HCT116 (cell line): ENCODE results near the gene SHF. TPM values are rescaled to one million over a fixed set of nuclear protein-coding genes. Genes with fewer than 3 reads are reported as not detected.
"Not testable (repeated sequence)": the region's sequence is repeated elsewhere in the genome, so short reads cannot be mapped to it uniquely, and the experiment has no call there.

ENCODE experiments used
- ATAC-seq: fragments of 200-7000 bp; cut with Tn5 transposase; 2 replicates; pipeline ENCODE4 v1.9.1; 2020; ENCODE audit warnings: mild to moderate bottlenecking, moderate library complexity
- BruUV-seq: library from RNA; stranded (reverse); fragments of 400-500 nt; replicated peaks from 2 replicates; lab custom pipeline; 2021; lab: Mats Ljungman, UMichigan
- CTCF ChIA-PET: fragments of 300-600 bp; sonication (Branson Sonifier 250); formaldehyde crosslinking; loops from one replicate; lab custom pipeline; 2021; ENCODE audit warnings: antibody characterized with exemption; lab: Charles Lee
- POLR2A ChIA-PET: fragments of 300-600, 350-600 bp; sonication (Branson Sonifier 250); formaldehyde crosslinking; loops from one replicate; lab custom pipeline; 2021; ENCODE audit warnings: antibody characterized with exemption; lab: Charles Lee
- RAD21 ChIA-PET, 2 experiments: fragments of 300-600 bp; sonication (Branson Sonifier 250); formaldehyde crosslinking; loops; one replicate each; lab custom pipeline; 2023; ENCODE audit warnings: low total read pairs in 2 of 2; ENCODE audit not compliant: uncharacterized antibody in 2 of 2, unreplicated experiment in 2 of 2, low non-redundant PET in 1 of 2; lab: Charles Lee
- DNase-seq: peaks from one replicate; pipeline ENCODE4 v3.0.0-alpha.2; 2010; ENCODE audit warnings: low read depth, low spot score
- H2AFZ ChIP-seq: fragments of 200-600 bp; shearing (Covaris generic), sonication (generic); 2 replicates; pipeline ENCODE4 v1.6.1; 2017; ENCODE audit warnings: low read depth, mixed run types, mixed read lengths, antibody characterized with exemption, low read length; ENCODE audit not compliant: poor library complexity, severe bottlenecking
- H3K27ac ChIP-seq: 2 replicates; pipeline ENCODE4 v1.5.1; 2012; ENCODE audit warnings: low read depth, low read length
- H3K27me3 ChIP-seq: fragments of 200-600 bp; sonication (generic); 2 replicates; pipeline ENCODE4 v1.6.1; 2016; ENCODE audit warnings: mixed run types, low read length, mixed read lengths; ENCODE audit not compliant: insufficient read depth
- H3K36me3 ChIP-seq, 2 experiments: fragments of 200-500 bp in 1 of 2; fragments of 200-600 bp in 1 of 2; sonication (Bioruptor generic) in 1 of 2; sonication (generic) in 1 of 2; 2 replicates each; pipeline versions ENCODE4 v1.5.1 to v1.6.1; 2014 to 2016; ENCODE audit warnings: low read length in 2 of 2, inconsistent platforms in 1 of 2, mixed read lengths in 1 of 2, mixed run types in 1 of 2; ENCODE audit not compliant: insufficient read depth in 2 of 2, control insufficient read depth in 1 of 2
- H3K4me1 ChIP-seq, 2 experiments: fragments of 200-600 bp in 1 of 2; sonication (generic) in 1 of 2; 2 replicates each; pipeline versions ENCODE4 v1.5.1 to v1.6.1; 2012 to 2017; ENCODE audit warnings: low read length in 2 of 2, inconsistent platforms in 1 of 2, mild to moderate bottlenecking in 1 of 2, mixed read lengths in 1 of 2, mixed run types in 1 of 2, moderate library complexity in 1 of 2; ENCODE audit not compliant: insufficient read depth in 2 of 2, control insufficient read depth in 1 of 2
- H3K4me2 ChIP-seq: fragments of 200-600 bp; sonication (generic); 2 replicates; pipeline ENCODE4 v1.6.1; 2017; ENCODE audit warnings: mixed run types, low read length, mixed read lengths
- H3K4me3 ChIP-seq, 2 experiments: fragments of 200-600 bp in 1 of 2; sonication (generic) in 1 of 2; replicated peaks in 1 of 2; 2 replicates each; pipeline ENCODE4 v1.5.1; 2011 to 2016; ENCODE audit warnings: low read length in 2 of 2, control low read depth in 1 of 2, low read depth in 1 of 2, mild to moderate bottlenecking in 1 of 2, mixed read lengths in 1 of 2, mixed run types in 1 of 2
- H3K79me2 ChIP-seq: fragments of 200-600 bp; sonication (generic); 2 replicates; pipeline ENCODE4 v1.6.1; 2017; ENCODE audit warnings: mild to moderate bottlenecking, mixed run types, low read length, moderate library complexity, mixed read lengths; ENCODE audit not compliant: insufficient read depth
- H3K9ac ChIP-seq: fragments of 200-600 bp; sonication (generic); 2 replicates; pipeline ENCODE4 v1.6.1; 2016; ENCODE audit warnings: low read length, mixed read lengths
- H3K9me2 ChIP-seq: fragments of 200-600 bp; sonication (generic), shearing (Covaris generic); 2 replicates; pipeline ENCODE4 v1.6.1; 2017; ENCODE audit warnings: mixed run types, mild to moderate bottlenecking, moderate library complexity; ENCODE audit not compliant: insufficient read depth
- H3K9me3 ChIP-seq, 2 experiments: fragments of 200-500 bp in 1 of 2; fragments of 200-600 bp in 1 of 2; sonication (Bioruptor generic) in 1 of 2; sonication (generic) in 1 of 2; 2 replicates each; pipeline ENCODE4 v1.6.1; 2014 to 2017; ENCODE audit warnings: low read length in 2 of 2, mixed read lengths in 2 of 2, inconsistent platforms in 1 of 2, low read depth in 1 of 2, mild to moderate bottlenecking in 1 of 2, mixed run types in 1 of 2, moderate library complexity in 1 of 2; ENCODE audit not compliant: control insufficient read depth in 1 of 2, insufficient read depth in 1 of 2
- H4K20me1 ChIP-seq: fragments of 200-600 bp; sonication (generic), shearing (Covaris generic); 2 replicates; pipeline ENCODE4 v1.6.1; 2017; ENCODE audit warnings: mixed run types, mild to moderate bottlenecking, moderate library complexity; ENCODE audit not compliant: insufficient read depth
- CBX3 ChIP-seq: IDR thresholded peaks from 2 replicates; pipeline ENCODE4 v1.6.1; 2012; ENCODE audit warnings: low read depth
- CEBPB ChIP-seq: IDR thresholded peaks from 2 replicates; pipeline ENCODE4 v1.6.1; 2012; ENCODE audit warnings: low read depth
- EGR1 ChIP-seq: IDR thresholded peaks from 2 replicates; pipeline ENCODE4 v1.6.1; 2012; ENCODE audit warnings: low read depth
- ELF1 ChIP-seq: IDR thresholded peaks from 2 replicates; pipeline ENCODE4 v1.6.1; 2012; ENCODE audit warnings: low read depth, borderline replicate concordance
- EZH2 ChIP-seq: fragments of 200-600 bp; sonication (generic); IDR thresholded peaks from 2 replicates; pipeline ENCODE4 v1.6.1; 2017; ENCODE audit warnings: antibody characterized with exemption, mixed run types
- FOSL1 ChIP-seq: IDR thresholded peaks from 2 replicates; pipeline ENCODE4 v1.6.1; 2012; ENCODE audit warnings: low read depth
- JUND ChIP-seq: IDR thresholded peaks from 2 replicates; pipeline ENCODE4 v1.6.1; 2012
- POLR2A ChIP-seq: IDR thresholded peaks from 2 replicates; pipeline ENCODE4 v1.7.0; 2011; ENCODE audit warnings: borderline replicate concordance; ENCODE audit not compliant: insufficient read depth, insufficient read length; ENCODE audit errors: extremely low read depth
- RAD21 ChIP-seq: IDR thresholded peaks from 2 replicates; pipeline ENCODE4 v1.6.1; 2012; ENCODE audit warnings: low read depth, mild to moderate bottlenecking
- SIN3A ChIP-seq: IDR thresholded peaks from 2 replicates; pipeline ENCODE4 v1.6.1; 2012; ENCODE audit warnings: low read depth
- SP1 ChIP-seq: IDR thresholded peaks from 2 replicates; pipeline ENCODE4 v1.6.1; 2012; ENCODE audit warnings: low read depth
- SRF ChIP-seq: IDR thresholded peaks from 2 replicates; pipeline ENCODE4 v1.6.1; 2012; ENCODE audit warnings: low read depth
- YY1 ChIP-seq: IDR thresholded peaks from 2 replicates; pipeline ENCODE4 v1.6.1; 2011; ENCODE audit warnings: low read length, low read depth, moderate library complexity, mild to moderate bottlenecking; ENCODE audit not compliant: insufficient replicate concordance; ENCODE audit errors: extremely low read depth
- ZFX ChIP-seq: fragments of 450-650 bp; IDR thresholded peaks from 2 replicates; pipeline ENCODE4 v1.6.1; 2017
- ZNF274 ChIP-seq: fragments of 200-500 bp; sonication (Bioruptor generic); IDR thresholded peaks from 2 replicates; pipeline ENCODE4 v1.6.1; 2014; ENCODE audit warnings: mild to moderate bottlenecking, low read depth, low read length, inconsistent platforms
- intact Hi-C: fragments of 100-400 bp; cut with micrococcal nuclease; formaldehyde crosslinking; loops from 2 replicates; pipeline ENCODE4 v1.10.0; 2022
- total RNA-seq: library from RNA; stranded (reverse); gene quantifications from one replicate; pipeline ENCODE4 v1.2.1, GENCODE V29; 2021; ENCODE audit not compliant: unreplicated experiment
- TF ChIP-seq, protein P1 (sequence below): IDR thresholded peaks from 2 replicates; pipeline ENCODE4 v1.6.1; 2012
- TF ChIP-seq, protein P2 (sequence below): IDR thresholded peaks from 2 replicates; pipeline ENCODE4 v1.6.1; 2012; ENCODE audit warnings: low read depth
- TF ChIP-seq, protein P3 (sequence below), 3 experiments: fragments of 200-600 bp in 1 of 3; sonication (generic) in 1 of 3; IDR thresholded peaks in 2 of 3; conservative IDR thresholded peaks in 1 of 3; 2 replicates each; pipeline ENCODE4 v1.5.1; 2012 to 2017; ENCODE audit warnings: low read depth in 2 of 3, low read length in 2 of 3, antibody characterized with exemption in 1 of 3, borderline replicate concordance in 1 of 3, control low read depth in 1 of 3, mild to moderate bottlenecking in 1 of 3, mixed read lengths in 1 of 3, mixed run types in 1 of 3, moderate library complexity in 1 of 3; ENCODE audit not compliant: insufficient read depth in 1 of 3

SHF gene
- total RNA-seq, 1 experiment from 2014 or later = 2.6 TPM

DNA sequence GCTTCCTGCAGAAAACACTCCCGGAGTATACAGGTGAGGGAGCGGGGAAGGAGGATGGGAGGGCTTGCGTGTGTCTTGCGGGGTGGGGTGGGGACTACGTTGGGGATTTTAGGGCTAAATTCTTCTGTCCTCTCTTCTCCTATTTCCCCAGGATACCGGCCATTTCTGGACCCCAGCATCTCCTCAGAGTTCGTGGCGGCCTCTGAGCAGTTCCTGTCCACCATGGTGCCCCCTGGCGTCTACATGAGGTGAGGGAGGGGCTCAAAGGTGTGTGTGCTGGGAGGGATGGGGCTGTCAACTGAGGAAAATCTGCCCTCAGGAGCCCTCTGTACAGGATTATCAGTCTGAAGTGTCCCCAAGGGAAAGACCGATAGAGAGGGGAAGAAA is 51.4 kb downstream of the SHF start:
- no peak overlapping the region for H3K9ac ChIP-seq
- H3K27me3 ChIP-seq = no peaks in the 10 kb centered on the region
- H3K9me3 ChIP-seq = no peaks in the 10 kb centered on the region
- peaks cover 0 to 5% of the 10 kb centered on the region in 2 experiments; a peak in 1 of 4 replicates for H3K36me3 ChIP-seq
- H4K20me1 ChIP-seq = no peaks in the 10 kb centered on the region
- BruUV-seq = no TSS peak
- H3K9me2 ChIP-seq = no peaks in the 10 kb centered on the region
- ChIA-PET CTCF (no interaction called here), RAD21 (no interaction called here), POLR2A (no interaction called here)
- no peaks in the 10 kb centered on the region for H3K4me1 ChIP-seq
- intact Hi-C loops = no loop called here
- no peaks in the 10 kb centered on the region for H3K79me2 ChIP-seq
- no peak overlapping the region for H3K4me3 ChIP-seq
- H3K27ac ChIP-seq = no peak overlapping the region
- TF ChIP-seq SRF = no peak
- TF ChIP-seq RAD21 = no peak
- TF ChIP-seq ZNF274 = no peak
- no peak for TF ChIP-seq CEBPB
- no peak for TF ChIP-seq JUND
- no peak for TF ChIP-seq FOSL1
- TF ChIP-seq EGR1 = no peak
- no peak for TF ChIP-seq ELF1
- TF ChIP-seq SP1 = no peak
- no peak for TF ChIP-seq SIN3A
- TF ChIP-seq CBX3 = no peak
- no peak for TF ChIP-seq POLR2A
- TF ChIP-seq YY1 = no peak
- TF ChIP-seq, protein P1, sequence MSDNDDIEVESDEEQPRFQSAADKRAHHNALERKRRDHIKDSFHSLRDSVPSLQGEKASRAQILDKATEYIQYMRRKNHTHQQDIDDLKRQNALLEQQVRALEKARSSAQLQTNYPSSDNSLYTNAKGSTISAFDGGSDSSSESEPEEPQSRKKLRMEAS = no peak
- TF ChIP-seq, protein P2, sequence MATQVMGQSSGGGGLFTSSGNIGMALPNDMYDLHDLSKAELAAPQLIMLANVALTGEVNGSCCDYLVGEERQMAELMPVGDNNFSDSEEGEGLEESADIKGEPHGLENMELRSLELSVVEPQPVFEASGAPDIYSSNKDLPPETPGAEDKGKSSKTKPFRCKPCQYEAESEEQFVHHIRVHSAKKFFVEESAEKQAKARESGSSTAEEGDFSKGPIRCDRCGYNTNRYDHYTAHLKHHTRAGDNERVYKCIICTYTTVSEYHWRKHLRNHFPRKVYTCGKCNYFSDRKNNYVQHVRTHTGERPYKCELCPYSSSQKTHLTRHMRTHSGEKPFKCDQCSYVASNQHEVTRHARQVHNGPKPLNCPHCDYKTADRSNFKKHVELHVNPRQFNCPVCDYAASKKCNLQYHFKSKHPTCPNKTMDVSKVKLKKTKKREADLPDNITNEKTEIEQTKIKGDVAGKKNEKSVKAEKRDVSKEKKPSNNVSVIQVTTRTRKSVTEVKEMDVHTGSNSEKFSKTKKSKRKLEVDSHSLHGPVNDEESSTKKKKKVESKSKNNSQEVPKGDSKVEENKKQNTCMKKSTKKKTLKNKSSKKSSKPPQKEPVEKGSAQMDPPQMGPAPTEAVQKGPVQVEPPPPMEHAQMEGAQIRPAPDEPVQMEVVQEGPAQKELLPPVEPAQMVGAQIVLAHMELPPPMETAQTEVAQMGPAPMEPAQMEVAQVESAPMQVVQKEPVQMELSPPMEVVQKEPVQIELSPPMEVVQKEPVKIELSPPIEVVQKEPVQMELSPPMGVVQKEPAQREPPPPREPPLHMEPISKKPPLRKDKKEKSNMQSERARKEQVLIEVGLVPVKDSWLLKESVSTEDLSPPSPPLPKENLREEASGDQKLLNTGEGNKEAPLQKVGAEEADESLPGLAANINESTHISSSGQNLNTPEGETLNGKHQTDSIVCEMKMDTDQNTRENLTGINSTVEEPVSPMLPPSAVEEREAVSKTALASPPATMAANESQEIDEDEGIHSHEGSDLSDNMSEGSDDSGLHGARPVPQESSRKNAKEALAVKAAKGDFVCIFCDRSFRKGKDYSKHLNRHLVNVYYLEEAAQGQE = no peak
- TF ChIP-seq, protein P3, sequence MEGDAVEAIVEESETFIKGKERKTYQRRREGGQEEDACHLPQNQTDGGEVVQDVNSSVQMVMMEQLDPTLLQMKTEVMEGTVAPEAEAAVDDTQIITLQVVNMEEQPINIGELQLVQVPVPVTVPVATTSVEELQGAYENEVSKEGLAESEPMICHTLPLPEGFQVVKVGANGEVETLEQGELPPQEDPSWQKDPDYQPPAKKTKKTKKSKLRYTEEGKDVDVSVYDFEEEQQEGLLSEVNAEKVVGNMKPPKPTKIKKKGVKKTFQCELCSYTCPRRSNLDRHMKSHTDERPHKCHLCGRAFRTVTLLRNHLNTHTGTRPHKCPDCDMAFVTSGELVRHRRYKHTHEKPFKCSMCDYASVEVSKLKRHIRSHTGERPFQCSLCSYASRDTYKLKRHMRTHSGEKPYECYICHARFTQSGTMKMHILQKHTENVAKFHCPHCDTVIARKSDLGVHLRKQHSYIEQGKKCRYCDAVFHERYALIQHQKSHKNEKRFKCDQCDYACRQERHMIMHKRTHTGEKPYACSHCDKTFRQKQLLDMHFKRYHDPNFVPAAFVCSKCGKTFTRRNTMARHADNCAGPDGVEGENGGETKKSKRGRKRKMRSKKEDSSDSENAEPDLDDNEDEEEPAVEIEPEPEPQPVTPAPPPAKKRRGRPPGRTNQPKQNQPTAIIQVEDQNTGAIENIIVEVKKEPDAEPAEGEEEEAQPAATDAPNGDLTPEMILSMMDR (IDR thresholded peaks at IDR 0.05 in 2 of 3, conservative IDR thresholded peaks at IDR 0.05 in 1 of 3; ENCODE audit: borderline replicate concordance in 1 of 3, insufficient read depth in 1 of 3, low read depth in 2 of 3, low read length in 2 of 3) = no peak
- TF ChIP-seq EZH2 = no peak
- TF ChIP-seq ZFX = no peak
- no peak for DNase-seq
- no peak overlapping the region for H2AFZ ChIP-seq
- no peak overlapping the region for H3K4me2 ChIP-seq
- ATAC-seq = no peak

DNA sequence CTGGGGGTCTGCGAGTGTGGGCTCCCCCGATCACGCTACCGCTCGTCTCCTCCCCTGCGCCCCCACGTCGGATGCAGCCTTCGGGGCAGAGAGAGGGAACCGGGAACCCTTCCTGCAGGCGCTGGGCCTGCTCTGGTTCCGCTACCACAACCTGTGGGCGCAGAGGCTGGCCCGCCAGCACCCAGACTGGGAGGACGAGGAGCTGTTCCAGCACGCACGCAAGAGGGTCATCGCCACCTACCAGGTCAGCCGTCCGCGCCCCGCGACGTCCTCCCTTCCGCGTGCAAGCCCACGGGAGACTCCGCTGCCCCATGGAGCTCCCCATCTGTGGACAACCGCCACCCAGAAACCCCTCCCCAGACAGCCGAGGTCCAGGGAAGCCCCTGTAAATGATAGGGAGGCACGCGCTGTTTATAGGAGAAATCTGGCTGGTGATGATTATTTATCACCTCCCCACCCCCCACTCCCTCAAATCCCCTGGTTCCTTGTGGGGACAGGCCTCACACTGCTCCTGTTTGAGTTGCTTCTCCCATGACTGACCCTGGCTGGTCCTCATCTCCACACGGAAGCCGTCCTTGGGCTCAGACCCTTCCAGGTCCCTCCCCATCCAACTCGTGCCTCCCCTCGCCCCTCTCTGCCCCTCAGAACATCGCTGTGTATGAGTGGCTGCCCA is 51.9 kb downstream of the SHF start:
- H3K4me3 ChIP-seq, H3K4me1 ChIP-seq, H3K9me3 ChIP-seq, DNase-seq, H3K36me3 ChIP-seq, H3K79me2 ChIP-seq, H3K27me3 ChIP-seq, H3K9me2 ChIP-seq, H4K20me1 ChIP-seq, RAD21 ChIA-PET, CTCF ChIA-PET, BruUV-seq, H3K9ac ChIP-seq, H3K27ac ChIP-seq, intact Hi-C loops, POLR2A ChIA-PET, ATAC-seq, H3K4me2 ChIP-seq, H2AFZ ChIP-seq: not testable (repeated sequence)
